Activated B cell treated with CpG ODN at 0.5 μM for 24 hours (primary cell): ENCODE data around the gene HSCB. TPM values are rescaled to one million over a fixed set of nuclear protein-coding genes. Genes with fewer than 3 reads are reported as not detected.
"Not testable (repeated sequence)": the region's sequence is repeated elsewhere in the genome, so short reads cannot be mapped to it uniquely, and the experiment has no call there.

Experiments
- ATAC-seq: fragments of 200-7000 bp; cut with Tn5 transposase; one replicate; pipeline ENCODE4 v1.10.0; 2021; ENCODE audit warnings: low read depth, mild to moderate bottlenecking, moderate library complexity
- CTCF ChIA-PET: fragments of 350-600 bp; sonication (Branson Sonifier 250); formaldehyde crosslinking; loops from one replicate; lab custom pipeline; 2021; ENCODE audit warnings: antibody characterized with exemption; lab: Charles Lee
- POLR2A ChIA-PET: fragments of 350-600 bp; sonication (Branson Sonifier 250); formaldehyde crosslinking; loops from one replicate; lab custom pipeline; 2021; ENCODE audit warnings: antibody characterized with exemption; lab: Charles Lee
- DNase-seq: peaks from one replicate; pipeline ENCODE4 v3.0.0; 2022
- H3K27ac Mint-ChIP-seq: one replicate; pipeline ENCODE4 v1.8.0; 2020; ENCODE audit warnings: mixed read lengths
- H3K27me3 Mint-ChIP-seq: one replicate; pipeline ENCODE4 v1.8.0; 2021; ENCODE audit warnings: mixed read lengths
- H3K36me3 Mint-ChIP-seq: one replicate; pipeline ENCODE4 v1.8.0; 2021; ENCODE audit warnings: low read depth, mixed read lengths
- H3K4me1 Mint-ChIP-seq: one replicate; pipeline ENCODE4 v1.8.0; 2021; ENCODE audit warnings: mixed read lengths
- H3K4me3 Mint-ChIP-seq: one replicate; pipeline ENCODE4 v1.8.0; 2020; ENCODE audit warnings: mild to moderate bottlenecking, mixed read lengths
- H3K9me3 Mint-ChIP-seq: one replicate; pipeline ENCODE4 v1.8.0; 2020; ENCODE audit warnings: mixed read lengths
- CTCF ChIP-seq: fragments of 200-600 bp; IDR thresholded peaks from one replicate; pipeline ENCODE4 v1.8.0; 2022; ENCODE audit warnings: antibody characterized with exemption, mild to moderate bottlenecking
- intact Hi-C: fragments of 100-400 bp; cut with micrococcal nuclease; formaldehyde crosslinking; loops from one replicate; pipeline ENCODE4 v1.15.1; 2024
- total RNA-seq: library from RNA; stranded (reverse); gene quantifications from 2 replicates; pipeline ENCODE4 v1.2.3, GENCODE V29; 2022

Gene HSCB
- total RNA-seq, 1 donor from 2014 or later, result 17.0 TPM

- H3K4me1 Mint-ChIP-seq, result peaks cover 13% of the 10 kb centered on the region
- POLR2A ChIA-PET, result no interaction called here
- TF ChIP-seq CTCF, result no peak
- H3K4me3 Mint-ChIP-seq, result no peak overlapping the region
- H3K27me3 Mint-ChIP-seq, result no peaks in the 10 kb centered on the region
- DNase-seq, result no peak
- intact Hi-C loops, result no loop called here
- CTCF ChIA-PET, result no interaction called here
- no peaks in the 10 kb centered on the region for H3K9me3 Mint-ChIP-seq
- peaks cover 39% of the 10 kb centered on the region for H3K36me3 Mint-ChIP-seq
- H3K27ac Mint-ChIP-seq, result no peak overlapping the region
- no peak for ATAC-seq
These were observed 13.1 kb upstream of the HSCB start for GRCh38 chr22:28728621-28729313.

- Mint-ChIP-seq H3K9me3 (no peaks in the 10 kb centered on the region), H3K27me3 (no peaks in the 10 kb centered on the region), H3K36me3 (peaks cover 36% of the 10 kb centered on the region), H3K4me1 (peaks cover 13% of the 10 kb centered on the region), H3K4me3 (peak overlapping the region; percentile 35), H3K27ac (peak overlapping the region; percentile 77)
- CTCF ChIA-PET, result interaction anchor here (0.6 kb wide), 1 partner anchor 50 kb away, joined by 4 read pairs; the partner anchor contains the start of gene TTC28
- intact Hi-C loops, result no loop called here
- ATAC-seq (no peak), DNase-seq (no peak)
- POLR2A ChIA-PET, result interaction anchor here (0.6 kb wide), 1 partner anchor 95 kb away, joined by 3 read pairs; no protein-coding TSS in a partner anchor
- TF ChIP-seq CTCF, result no peak
These were observed 11.7 kb upstream of the HSCB start for GRCh38 chr22:28730179-28730578.

- no peaks in the 10 kb centered on the region for H3K9me3 Mint-ChIP-seq
- peaks cover 29% of the 10 kb centered on the region for H3K36me3 Mint-ChIP-seq
- intact Hi-C loops, result no loop called here
- POLR2A ChIA-PET, result no interaction called here
- H3K27ac Mint-ChIP-seq, result no peak overlapping the region
- no peak for TF ChIP-seq CTCF
- no peak overlapping the region for H3K4me3 Mint-ChIP-seq
- H3K27me3 Mint-ChIP-seq, result no peaks in the 10 kb centered on the region
- DNase-seq (no peak), ATAC-seq (no peak)
- CTCF ChIA-PET, result no interaction called here
- H3K4me1 Mint-ChIP-seq, result peaks cover 7% of the 10 kb centered on the region
These were observed 7.4 kb upstream of the HSCB start for GRCh38 chr22:28734393-28734792.

GRCh38 chr22:28736301-28737155 lies 5.3 kb upstream of the HSCB start:
- ChIA-PET CTCF (no interaction called here), POLR2A (no interaction called here)
- Mint-ChIP-seq H3K27me3 (no peaks in the 10 kb centered on the region), H3K27ac (no peak overlapping the region), H3K9me3 (no peaks in the 10 kb centered on the region), H3K4me1 (peaks cover 13% of the 10 kb centered on the region), H3K36me3 (peaks cover 28% of the 10 kb centered on the region), H3K4me3 (no peak overlapping the region)
- intact Hi-C loops, result no loop called here
- ATAC-seq (no peak), DNase-seq (no peak)
- no peak for TF ChIP-seq CTCF

- peaks cover 21% of the 10 kb centered on the region for H3K4me1 Mint-ChIP-seq
- intact Hi-C loops, result no loop called here
- no peaks in the 10 kb centered on the region for H3K27me3 Mint-ChIP-seq
- POLR2A ChIA-PET, result no interaction called here
- no peak for ATAC-seq
- CTCF ChIA-PET, result no interaction called here
- H3K27ac Mint-ChIP-seq, result no peak overlapping the region
- TF ChIP-seq CTCF, result no peak
- H3K4me3 Mint-ChIP-seq, result no peak overlapping the region
- H3K36me3 Mint-ChIP-seq, result peaks cover 35% of the 10 kb centered on the region
- no peak for DNase-seq
- no peaks in the 10 kb centered on the region for H3K9me3 Mint-ChIP-seq
These were observed 4.1 kb upstream of the HSCB start for GRCh38 chr22:28737701-28738100.

GRCh38 chr22:28738876-28739275 lies 3.0 kb upstream of the HSCB start:
- POLR2A ChIA-PET, result interaction anchor here (0.5 kb wide), 1 partner anchor 13 kb away, joined by 5 read pairs; no protein-coding TSS in a partner anchor
- intact Hi-C loops, H3K4me3 Mint-ChIP-seq: not testable (repeated sequence)

More at GRCh38 chr22:28738876-28739275, 3.0 kb upstream of the HSCB start:
- Mint-ChIP-seq H3K36me3 (peaks cover 31% of the 10 kb centered on the region), H3K4me1 (peaks cover 30% of the 10 kb centered on the region)
- CTCF ChIA-PET, ATAC-seq, H3K27ac Mint-ChIP-seq, H3K9me3 Mint-ChIP-seq, DNase-seq, H3K27me3 Mint-ChIP-seq: not testable (repeated sequence)
